HG03565 (cell line): ENCODE data around the gene BRD4.

Source experiments
- ATAC-seq: cut with Tn5 transposase; IDR thresholded peaks from one replicate; pipeline ENCODE4 v1.9.1; 2021; ENCODE audit warnings: mild to moderate bottlenecking, moderate library complexity; ENCODE audit not compliant: unreplicated experiment

Gene BRD4

GRCh38 chr19:15250640-15250993, 81.7 kb downstream of the BRD4 start:
- no peak for ATAC-seq

- no peak for ATAC-seq
Measured at GRCh38 chr19:15249972-15250639, 82.2 kb downstream of the BRD4 start.

- no peak for ATAC-seq
Measured at GRCh38 chr19:15249528-15249874, 82.8 kb downstream of the BRD4 start.

- no peak for ATAC-seq
Measured at GRCh38 chr19:15248648-15249527, 83.5 kb downstream of the BRD4 start.

GRCh38 chr19:15248106-15248505, 84.2 kb downstream of the BRD4 start:
- no peak for ATAC-seq

GRCh38 chr19:15247107-15248014, 85.0 kb downstream of the BRD4 start:
- ATAC-seq, result no peak

GRCh38 chr19:15246198-15246481, 86.2 kb downstream of the BRD4 start:
- ATAC-seq, result no peak

- no peak for ATAC-seq
Measured at GRCh38 chr19:15245370-15246197, 86.8 kb downstream of the BRD4 start.

GRCh38 chr19:15244808-15245207, 87.5 kb downstream of the BRD4 start:
- no peak for ATAC-seq

GRCh38 chr19:15244106-15244803, 88.1 kb downstream of the BRD4 start:
- no peak for ATAC-seq

- ATAC-seq, result no peak
Measured at GRCh38 chr19:15243236-15243957, 88.9 kb downstream of the BRD4 start.

- no peak for ATAC-seq
Measured at GRCh38 chr19:15241259-15241910, 91.0 kb downstream of the BRD4 start.

GRCh38 chr19:15240515-15240914, 91.8 kb downstream of the BRD4 start:
- no peak for ATAC-seq

- ATAC-seq, result no peak
Measured at GRCh38 chr19:15239337-15239949, 92.9 kb downstream of the BRD4 start.

GRCh38 chr19:15238639-15239155, 93.6 kb downstream of the BRD4 start:
- ATAC-seq, result no peak

GRCh38 chr19:15237759-15238638, 94.3 kb downstream of the BRD4 start:
- no peak for ATAC-seq

- ATAC-seq, result no peak
Measured at GRCh38 chr19:15236886-15237285, 95.5 kb downstream of the BRD4 start.
